ENCODE measurements around the gene RNF114. TPM values are rescaled to one million over a fixed set of nuclear protein-coding genes. Genes with fewer than 3 reads are reported as not detected.

RNF114 gene
- total and polyA plus RNA-seq, 4 donors, result 30.9 to 87.9 (median 40.9) TPM

DNA sequence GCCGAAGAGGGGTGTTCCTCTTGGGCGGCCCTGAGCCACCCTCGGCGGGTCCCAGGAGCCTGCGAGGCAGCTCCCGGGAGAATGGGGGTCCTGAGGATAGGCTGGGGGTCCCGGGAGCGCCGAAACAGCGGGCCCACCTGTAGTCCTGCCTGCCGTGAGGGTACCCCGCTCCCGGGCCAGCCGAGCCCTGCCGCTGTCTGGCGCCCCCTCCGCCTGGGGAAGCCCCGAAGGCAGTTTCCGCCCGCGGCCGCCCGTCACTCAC is 21.1 kb upstream of the RNF114 start:
- peak overlapping the region; percentile 99 to 100 for H3K27ac ChIP-seq (ENCODE audit: low read depth in 1 of 2, low read length in 2 of 2)
- TF ChIP-seq HNF4A (conservative IDR thresholded peaks at IDR 0.05) (no peak), YY1 (IDR thresholded peaks at IDR 0.05) (no peak), JUND (IDR thresholded peaks at IDR 0.05) (no peak), SP1 (IDR thresholded peaks at IDR 0.05) (no peak), EGR1 (IDR thresholded peaks at IDR 0.05; ENCODE audit: low read depth in 2 of 2) (no peak), GABPA (IDR thresholded peaks at IDR 0.05 in 1 of 2, conservative IDR thresholded peaks at IDR 0.05 in 1 of 2) (no peak), FOXA1 (IDR thresholded peaks at IDR 0.05) (no peak), HNF4G (IDR thresholded peaks at IDR 0.05) (no peak), FOXA2 (IDR thresholded peaks at IDR 0.05) (no peak)
- TF ChIP-seq, protein P1, sequence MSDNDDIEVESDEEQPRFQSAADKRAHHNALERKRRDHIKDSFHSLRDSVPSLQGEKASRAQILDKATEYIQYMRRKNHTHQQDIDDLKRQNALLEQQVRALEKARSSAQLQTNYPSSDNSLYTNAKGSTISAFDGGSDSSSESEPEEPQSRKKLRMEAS (IDR thresholded peaks at IDR 0.05), result no peak
- peak overlapping the region; percentile 92 to 93 for H3K9ac ChIP-seq (ENCODE audit: low read depth in 1 of 2, low read length in 2 of 2)
- peaks cover 6 to 41% (median 27%) of the 10 kb centered on the region in 4 donors for H3K4me1 ChIP-seq (ENCODE audit: control insufficient read depth in 4 of 4, insufficient read depth in 4 of 4, low read length in 3 of 4)
- no peaks in the 10 kb centered on the region for H3K27me3 ChIP-seq (ENCODE audit: control insufficient read depth in 4 of 4, insufficient read depth in 4 of 4, low read length in 3 of 4)
- no peak for DNase-seq (ENCODE audit: low spot score)
- under 1% methylated on average over 23 of the region's 23 CpGs for WGBS
- peak overlapping the region; percentile 82 to 96 (median 94) for H3K4me3 ChIP-seq (ENCODE audit: low read depth in 1 of 3, low read length in 3 of 3)
- no peaks in the 10 kb centered on the region for H3K36me3 ChIP-seq (ENCODE audit: control insufficient read depth in 4 of 4, insufficient read depth in 3 of 4, low read depth in 1 of 4, low read length in 3 of 4)
- H3K9me3 ChIP-seq (ENCODE audit: control insufficient read depth in 4 of 4, low read length in 3 of 4), result no peaks in the 10 kb centered on the region

DNA sequence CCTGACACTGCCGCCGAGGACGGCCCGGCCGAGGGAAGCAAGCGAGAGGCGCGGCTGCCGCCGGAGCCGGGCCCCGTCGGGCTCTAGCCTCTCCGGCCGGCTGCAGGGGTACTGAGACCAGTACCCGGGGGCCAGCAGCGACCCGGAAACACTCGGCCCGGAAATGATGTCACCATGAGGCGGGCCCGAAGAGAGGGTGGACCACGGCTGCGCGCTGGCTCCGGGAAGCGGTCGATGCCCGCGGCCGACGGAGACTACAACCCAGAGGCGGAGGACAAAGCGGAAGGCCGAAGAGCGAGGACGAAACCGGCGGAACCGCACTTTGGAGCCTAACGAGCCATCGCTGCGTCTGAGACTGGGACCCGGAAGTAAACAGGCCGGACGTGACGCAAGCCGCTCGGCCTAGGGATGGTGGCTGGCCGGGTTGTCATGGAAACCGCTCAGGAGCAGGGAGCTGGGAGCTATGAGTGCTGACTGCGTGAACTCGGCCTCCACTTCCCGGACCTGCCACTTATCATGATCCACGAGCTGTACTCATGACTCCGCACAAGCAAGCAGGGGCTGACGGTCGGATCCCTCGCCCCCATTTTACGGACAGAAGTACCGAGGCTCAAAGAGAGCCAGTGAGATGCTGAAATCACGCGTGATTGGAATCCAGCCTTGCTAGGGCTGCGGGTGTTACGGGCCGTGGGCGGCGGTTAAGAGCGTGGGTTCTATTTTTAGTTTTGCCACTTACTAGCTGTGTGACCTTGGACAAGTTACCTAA is 20.6 kb upstream of the RNF114 start, which contains the start of gene SPATA2:
TSS of gene SPATA2 (minus strand) at position 150 of the 766 bp plus-strand sequence. CDS start 7,039 bp downstream, outside the sequence.
- Histone ChIP-seq H3K9me3 (ENCODE audit: control insufficient read depth in 4 of 4, low read length in 3 of 4) (no peaks in the 10 kb centered on the region), H3K36me3 (ENCODE audit: control insufficient read depth in 4 of 4, insufficient read depth in 3 of 4, low read depth in 1 of 4, low read length in 3 of 4) (no peaks in the 10 kb centered on the region), H3K4me3 (ENCODE audit: low read depth in 1 of 3, low read length in 3 of 3) (peak within 1 kb of the TSS; percentile 82 to 96 (median 94)), H3K27ac (ENCODE audit: low read depth in 1 of 2, low read length in 2 of 2) (peak within 1 kb of the TSS; percentile 99 to 100), H3K27me3 (ENCODE audit: control insufficient read depth in 4 of 4, insufficient read depth in 4 of 4, low read length in 3 of 4) (no peaks in the 10 kb centered on the region), H3K4me1 (ENCODE audit: control insufficient read depth in 4 of 4, insufficient read depth in 4 of 4, low read length in 3 of 4) (peaks cover 6 to 36% (median 23%) of the 10 kb centered on the region in 4 donors), H3K9ac (ENCODE audit: low read depth in 1 of 2, low read length in 2 of 2) (peak within 1 kb of the TSS; percentile 92 to 93)
- peak; percentile 96 for DNase-seq (ENCODE audit: low spot score)
- WGBS, result under 1% methylated on average over 69 of the region's 69 CpGs
- TF ChIP-seq, protein P2, sequence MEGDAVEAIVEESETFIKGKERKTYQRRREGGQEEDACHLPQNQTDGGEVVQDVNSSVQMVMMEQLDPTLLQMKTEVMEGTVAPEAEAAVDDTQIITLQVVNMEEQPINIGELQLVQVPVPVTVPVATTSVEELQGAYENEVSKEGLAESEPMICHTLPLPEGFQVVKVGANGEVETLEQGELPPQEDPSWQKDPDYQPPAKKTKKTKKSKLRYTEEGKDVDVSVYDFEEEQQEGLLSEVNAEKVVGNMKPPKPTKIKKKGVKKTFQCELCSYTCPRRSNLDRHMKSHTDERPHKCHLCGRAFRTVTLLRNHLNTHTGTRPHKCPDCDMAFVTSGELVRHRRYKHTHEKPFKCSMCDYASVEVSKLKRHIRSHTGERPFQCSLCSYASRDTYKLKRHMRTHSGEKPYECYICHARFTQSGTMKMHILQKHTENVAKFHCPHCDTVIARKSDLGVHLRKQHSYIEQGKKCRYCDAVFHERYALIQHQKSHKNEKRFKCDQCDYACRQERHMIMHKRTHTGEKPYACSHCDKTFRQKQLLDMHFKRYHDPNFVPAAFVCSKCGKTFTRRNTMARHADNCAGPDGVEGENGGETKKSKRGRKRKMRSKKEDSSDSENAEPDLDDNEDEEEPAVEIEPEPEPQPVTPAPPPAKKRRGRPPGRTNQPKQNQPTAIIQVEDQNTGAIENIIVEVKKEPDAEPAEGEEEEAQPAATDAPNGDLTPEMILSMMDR (IDR thresholded peaks at IDR 0.05; ENCODE audit: low read depth, low read length, missing input control), result no peak
- TF ChIP-seq, protein P3, sequence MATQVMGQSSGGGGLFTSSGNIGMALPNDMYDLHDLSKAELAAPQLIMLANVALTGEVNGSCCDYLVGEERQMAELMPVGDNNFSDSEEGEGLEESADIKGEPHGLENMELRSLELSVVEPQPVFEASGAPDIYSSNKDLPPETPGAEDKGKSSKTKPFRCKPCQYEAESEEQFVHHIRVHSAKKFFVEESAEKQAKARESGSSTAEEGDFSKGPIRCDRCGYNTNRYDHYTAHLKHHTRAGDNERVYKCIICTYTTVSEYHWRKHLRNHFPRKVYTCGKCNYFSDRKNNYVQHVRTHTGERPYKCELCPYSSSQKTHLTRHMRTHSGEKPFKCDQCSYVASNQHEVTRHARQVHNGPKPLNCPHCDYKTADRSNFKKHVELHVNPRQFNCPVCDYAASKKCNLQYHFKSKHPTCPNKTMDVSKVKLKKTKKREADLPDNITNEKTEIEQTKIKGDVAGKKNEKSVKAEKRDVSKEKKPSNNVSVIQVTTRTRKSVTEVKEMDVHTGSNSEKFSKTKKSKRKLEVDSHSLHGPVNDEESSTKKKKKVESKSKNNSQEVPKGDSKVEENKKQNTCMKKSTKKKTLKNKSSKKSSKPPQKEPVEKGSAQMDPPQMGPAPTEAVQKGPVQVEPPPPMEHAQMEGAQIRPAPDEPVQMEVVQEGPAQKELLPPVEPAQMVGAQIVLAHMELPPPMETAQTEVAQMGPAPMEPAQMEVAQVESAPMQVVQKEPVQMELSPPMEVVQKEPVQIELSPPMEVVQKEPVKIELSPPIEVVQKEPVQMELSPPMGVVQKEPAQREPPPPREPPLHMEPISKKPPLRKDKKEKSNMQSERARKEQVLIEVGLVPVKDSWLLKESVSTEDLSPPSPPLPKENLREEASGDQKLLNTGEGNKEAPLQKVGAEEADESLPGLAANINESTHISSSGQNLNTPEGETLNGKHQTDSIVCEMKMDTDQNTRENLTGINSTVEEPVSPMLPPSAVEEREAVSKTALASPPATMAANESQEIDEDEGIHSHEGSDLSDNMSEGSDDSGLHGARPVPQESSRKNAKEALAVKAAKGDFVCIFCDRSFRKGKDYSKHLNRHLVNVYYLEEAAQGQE (IDR thresholded peaks at IDR 0.05), result no peak
- TF ChIP-seq SP1 (IDR thresholded peaks at IDR 0.05) (peak; percentile 31), JUND (IDR thresholded peaks at IDR 0.05) (peak; percentile 15 to 43), EGR1 (IDR thresholded peaks at IDR 0.05; ENCODE audit: low read depth in 2 of 2) (no peak), RXRA (IDR thresholded peaks at IDR 0.05) (peak in 1 of 2 donors; percentile 26), FOXA2 (IDR thresholded peaks at IDR 0.05) (no peak), GABPA (IDR thresholded peaks at IDR 0.05 in 1 of 2, conservative IDR thresholded peaks at IDR 0.05 in 1 of 2) (peak; percentile 94 to 99), HNF4A (conservative IDR thresholded peaks at IDR 0.05) (no peak), YY1 (IDR thresholded peaks at IDR 0.05) (peak; percentile 95), FOXA1 (IDR thresholded peaks at IDR 0.05) (no peak), TAF1 (conservative IDR thresholded peaks at IDR 0.05) (no peak), RAD21 (IDR thresholded peaks at IDR 0.05) (no peak), HNF4G (IDR thresholded peaks at IDR 0.05) (no peak), NR2F2 (IDR thresholded peaks at IDR 0.05) (no peak)
- TF ChIP-seq, protein P4, sequence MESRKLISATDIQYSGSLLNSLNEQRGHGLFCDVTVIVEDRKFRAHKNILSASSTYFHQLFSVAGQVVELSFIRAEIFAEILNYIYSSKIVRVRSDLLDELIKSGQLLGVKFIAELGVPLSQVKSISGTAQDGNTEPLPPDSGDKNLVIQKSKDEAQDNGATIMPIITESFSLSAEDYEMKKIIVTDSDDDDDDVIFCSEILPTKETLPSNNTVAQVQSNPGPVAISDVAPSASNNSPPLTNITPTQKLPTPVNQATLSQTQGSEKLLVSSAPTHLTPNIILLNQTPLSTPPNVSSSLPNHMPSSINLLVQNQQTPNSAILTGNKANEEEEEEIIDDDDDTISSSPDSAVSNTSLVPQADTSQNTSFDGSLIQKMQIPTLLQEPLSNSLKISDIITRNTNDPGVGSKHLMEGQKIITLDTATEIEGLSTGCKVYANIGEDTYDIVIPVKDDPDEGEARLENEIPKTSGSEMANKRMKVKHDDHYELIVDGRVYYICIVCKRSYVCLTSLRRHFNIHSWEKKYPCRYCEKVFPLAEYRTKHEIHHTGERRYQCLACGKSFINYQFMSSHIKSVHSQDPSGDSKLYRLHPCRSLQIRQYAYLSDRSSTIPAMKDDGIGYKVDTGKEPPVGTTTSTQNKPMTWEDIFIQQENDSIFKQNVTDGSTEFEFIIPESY (IDR thresholded peaks at IDR 0.05), result no peak
- TF ChIP-seq, protein P5, sequence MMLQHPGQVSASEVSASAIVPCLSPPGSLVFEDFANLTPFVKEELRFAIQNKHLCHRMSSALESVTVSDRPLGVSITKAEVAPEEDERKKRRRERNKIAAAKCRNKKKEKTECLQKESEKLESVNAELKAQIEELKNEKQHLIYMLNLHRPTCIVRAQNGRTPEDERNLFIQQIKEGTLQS (IDR thresholded peaks at IDR 0.05), result peak; percentile 60
- TF ChIP-seq, protein P1 (IDR thresholded peaks at IDR 0.05), result no peak
